Kidney capillary endothelial cell (primary cell): ENCODE results near the gene SRRD.
A peak's percentile ranks its signal among the peaks of the same experiment; 100 is the strongest.

Source experiments
- DNase-seq: peaks from one replicate; pipeline ENCODE4 v3.0.0-alpha.2; 2018; ENCODE audit warnings: low spot score

Gene SRRD

DNA sequence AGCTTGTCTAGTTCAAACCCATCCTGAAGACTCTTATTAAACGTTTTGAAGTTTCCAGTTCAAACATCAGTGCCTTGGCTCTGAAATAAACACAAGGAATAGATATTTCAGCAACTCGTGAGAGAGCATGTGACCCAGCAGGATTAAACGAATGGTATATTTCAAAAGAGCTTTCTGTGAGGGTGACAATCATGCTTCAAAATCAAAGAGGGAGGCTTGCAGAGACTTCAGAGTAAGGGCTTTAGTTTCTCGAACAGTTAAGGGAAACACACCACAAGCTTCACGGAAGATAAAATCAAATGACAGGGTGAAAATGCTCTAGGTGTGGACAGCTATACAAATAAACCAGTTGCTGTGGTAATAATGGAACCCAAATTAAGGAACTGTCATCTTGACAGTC lies 1.5 kb upstream of the SRRD start:
- DNase-seq = no peak

DNA sequence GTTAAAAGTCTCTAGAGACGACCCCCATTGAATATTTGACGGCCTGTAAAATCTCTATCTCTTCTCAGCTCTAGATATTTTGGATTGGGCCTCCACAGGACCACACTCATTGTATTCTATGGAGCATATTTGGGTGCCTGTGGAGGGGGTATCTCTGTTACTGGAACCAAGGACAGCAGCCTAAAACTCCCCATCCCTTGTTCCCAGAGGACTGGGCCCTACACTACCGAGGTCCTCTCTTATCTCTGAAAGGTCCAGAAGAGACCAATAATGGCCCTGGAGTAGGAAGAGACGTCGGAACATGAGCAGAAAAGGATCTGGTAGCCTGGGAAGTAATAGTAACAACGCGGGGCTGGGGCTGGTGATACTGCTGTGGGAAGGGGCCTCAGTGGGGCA lies 636 bp upstream of the SRRD start:
- DNase-seq = no peak

DNA sequence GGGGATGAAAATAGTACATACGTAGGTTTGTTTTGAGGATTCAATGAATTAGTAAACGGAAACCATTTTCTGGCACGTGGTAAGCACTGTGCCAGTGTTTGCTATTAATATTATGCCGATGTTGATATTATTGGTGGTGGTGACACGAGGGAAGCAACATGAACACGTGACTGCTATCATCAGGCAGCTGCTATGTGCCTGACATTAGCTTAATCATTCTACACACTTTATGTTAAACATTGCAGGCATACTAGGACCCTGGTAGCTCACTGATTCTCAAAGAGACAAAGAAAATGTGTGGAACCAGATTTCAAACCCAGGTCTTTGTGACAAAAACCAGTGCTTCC lies 656 bp downstream of the SRRD start:
- no peak for DNase-seq

GRCh38 chr22:26485013-26485412 lies 1.3 kb downstream of the SRRD start:
- DNase-seq = no peak

DNA sequence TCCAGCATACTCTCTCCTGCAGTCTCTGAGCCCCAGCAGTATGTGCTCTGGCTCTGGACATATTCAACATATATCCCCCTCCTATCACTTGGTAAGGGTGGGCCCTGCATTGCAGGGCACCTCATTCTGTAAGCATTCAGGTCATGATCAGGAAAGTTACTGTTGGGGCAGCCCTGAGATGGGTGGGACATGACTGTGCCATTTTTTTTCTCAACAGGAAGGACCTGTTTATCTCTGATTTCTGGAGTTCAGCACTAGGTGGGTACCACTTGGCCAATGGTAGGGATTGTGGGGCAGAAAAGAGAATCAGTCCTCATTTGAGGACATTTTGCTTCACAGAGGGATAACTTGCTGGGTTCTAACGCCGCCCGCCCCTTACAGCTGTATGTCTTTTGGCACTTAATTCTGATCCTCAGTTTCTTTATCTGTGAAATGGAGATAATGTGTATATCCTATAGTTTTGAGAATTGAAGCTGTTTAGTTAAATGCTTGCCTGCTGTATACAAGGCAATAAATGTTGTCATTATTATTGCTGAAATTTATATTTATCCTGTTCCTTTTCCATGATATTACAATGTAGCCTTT lies 2.2 kb downstream of the SRRD start:
- DNase-seq = no peak

DNA sequence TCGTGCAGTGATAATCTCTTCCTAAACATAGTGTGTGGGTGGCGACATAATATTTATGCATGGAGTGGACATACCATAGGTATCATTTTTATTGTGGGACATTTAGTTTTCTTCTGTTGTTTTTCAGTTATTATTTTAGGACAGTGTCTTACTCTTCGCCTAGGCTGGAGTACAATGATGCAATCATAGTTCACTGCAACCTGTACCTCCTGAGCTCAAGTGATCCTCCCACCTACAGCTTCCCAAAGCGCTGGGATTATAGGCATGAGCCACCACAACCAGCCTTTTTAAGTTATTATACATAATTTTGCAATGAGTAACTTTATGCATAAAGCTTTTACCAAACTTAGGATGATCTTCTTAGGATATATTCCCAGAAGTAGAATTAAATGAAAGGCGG lies 2.7 kb downstream of the SRRD start:
- no peak for DNase-seq

DNA sequence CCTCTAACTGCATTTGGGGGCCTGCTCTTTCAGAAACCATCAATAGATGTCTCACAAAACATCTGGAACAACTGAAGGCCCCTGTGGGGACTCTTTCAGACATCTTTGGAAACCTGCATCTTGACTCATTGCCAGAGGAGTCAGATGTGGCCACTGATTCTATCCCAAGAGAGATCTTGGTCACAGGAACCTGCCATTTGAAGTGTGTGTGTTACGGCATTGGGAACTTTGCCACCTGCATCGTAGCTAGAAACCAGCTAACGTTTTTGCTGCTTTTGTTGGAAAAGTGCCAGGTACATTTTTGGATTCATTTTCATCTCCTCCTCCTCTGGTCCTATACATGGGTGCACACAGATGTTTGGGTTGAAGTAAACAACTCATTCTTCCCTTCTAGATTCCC lies 4.3 kb downstream of the SRRD start:
- DNase-seq = no peak

DNA sequence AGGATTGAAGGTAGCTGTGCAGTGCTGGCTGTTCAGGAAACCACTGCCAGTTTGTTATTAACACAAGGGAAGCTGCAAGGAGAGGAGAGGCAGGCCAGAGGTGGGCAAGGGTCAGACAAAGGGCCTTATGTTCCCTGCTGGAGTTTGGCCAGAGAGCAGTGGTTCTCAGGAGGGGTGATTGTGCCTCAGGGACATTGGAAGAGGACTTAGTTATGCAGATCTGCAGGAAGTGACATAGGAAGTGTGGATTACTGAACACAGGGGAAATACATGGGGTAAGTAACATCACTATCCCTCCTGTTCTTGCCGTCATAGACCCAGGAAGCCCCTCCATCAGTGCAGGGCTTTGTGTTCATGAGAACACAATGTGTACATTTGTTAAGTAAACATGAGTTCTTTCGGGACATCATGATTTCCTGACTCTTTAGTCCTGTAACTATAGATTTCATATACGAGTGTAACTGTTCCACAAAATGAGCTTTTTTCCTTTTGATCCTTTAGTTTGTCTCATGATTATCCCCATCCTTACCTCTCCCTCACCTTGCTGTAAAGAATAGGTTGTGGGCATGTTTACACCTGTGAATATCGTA lies 5.9 kb downstream of the SRRD start:
- DNase-seq = no peak

DNA sequence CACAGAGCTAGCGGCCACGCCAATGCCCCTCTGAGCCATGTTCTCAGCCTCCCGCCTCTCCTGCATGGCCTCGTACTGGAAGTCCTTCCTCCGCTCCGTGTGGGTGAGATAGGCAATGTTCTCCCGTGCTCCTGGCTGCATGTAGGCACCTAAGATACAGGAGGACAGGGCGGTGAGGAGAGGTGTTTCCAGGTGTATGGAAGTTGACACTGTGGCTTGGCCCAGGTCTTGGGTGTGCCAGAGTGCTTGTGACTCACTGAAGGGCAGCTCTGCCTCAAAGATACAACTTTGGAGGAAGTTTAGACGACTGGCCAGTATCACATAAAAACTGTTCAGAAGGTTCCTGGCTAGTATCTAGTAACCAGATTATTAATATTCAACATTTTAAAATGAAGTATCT lies 8.5 kb downstream of the SRRD start:
- no peak for DNase-seq

- DNase-seq = no peak
Observed at GRCh38 chr22:26494506-26494905, 10.8 kb downstream of the SRRD start.

GRCh38 chr22:26496456-26496855 lies 12.8 kb downstream of the SRRD start:
- DNase-seq = no peak

DNA sequence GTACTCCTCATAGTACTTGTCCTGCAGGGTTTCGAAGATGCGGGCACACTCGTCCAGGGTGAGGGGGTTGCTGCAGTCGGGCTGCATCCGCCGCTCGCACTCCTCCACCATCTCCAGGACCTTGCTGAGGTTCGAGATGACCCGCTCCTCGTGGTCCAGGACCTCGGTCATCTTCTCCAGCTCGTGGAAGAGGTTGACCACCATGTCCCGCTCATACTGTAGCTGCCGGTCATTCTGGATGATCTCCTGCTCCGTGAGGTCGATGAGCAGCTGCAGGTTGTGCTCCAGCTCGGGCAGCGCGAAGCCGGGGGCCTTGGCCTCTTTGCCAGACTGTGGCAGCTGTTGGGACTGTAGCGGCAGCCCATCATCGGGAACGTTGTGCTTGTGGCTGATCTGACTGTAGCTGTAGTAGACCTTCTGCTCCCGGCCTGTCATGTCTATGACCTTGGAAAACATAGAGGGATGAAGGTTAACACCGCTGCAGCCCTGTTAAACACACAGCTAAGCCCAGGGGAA lies 15.6 kb downstream of the SRRD start:
- DNase-seq = no peak

DNA sequence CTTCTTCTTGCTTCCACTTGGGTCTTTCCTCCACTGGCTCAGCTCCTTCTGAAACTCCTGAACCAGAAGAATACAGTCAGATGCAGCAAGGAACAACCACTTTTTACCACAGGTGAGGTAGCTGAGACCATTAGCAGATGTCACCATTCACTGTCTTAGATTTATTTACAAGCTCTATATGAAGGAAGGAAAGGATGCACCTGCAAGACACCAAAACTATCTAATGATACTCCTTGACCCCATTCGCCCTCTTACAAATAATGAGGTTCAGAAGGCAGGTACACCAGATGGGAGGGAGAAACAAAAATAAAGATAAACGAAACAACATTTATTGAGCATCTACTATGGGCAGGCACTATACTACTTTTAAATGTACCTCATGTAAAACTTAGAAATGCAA lies 18.3 kb downstream of the SRRD start:
- no peak for DNase-seq

DNA sequence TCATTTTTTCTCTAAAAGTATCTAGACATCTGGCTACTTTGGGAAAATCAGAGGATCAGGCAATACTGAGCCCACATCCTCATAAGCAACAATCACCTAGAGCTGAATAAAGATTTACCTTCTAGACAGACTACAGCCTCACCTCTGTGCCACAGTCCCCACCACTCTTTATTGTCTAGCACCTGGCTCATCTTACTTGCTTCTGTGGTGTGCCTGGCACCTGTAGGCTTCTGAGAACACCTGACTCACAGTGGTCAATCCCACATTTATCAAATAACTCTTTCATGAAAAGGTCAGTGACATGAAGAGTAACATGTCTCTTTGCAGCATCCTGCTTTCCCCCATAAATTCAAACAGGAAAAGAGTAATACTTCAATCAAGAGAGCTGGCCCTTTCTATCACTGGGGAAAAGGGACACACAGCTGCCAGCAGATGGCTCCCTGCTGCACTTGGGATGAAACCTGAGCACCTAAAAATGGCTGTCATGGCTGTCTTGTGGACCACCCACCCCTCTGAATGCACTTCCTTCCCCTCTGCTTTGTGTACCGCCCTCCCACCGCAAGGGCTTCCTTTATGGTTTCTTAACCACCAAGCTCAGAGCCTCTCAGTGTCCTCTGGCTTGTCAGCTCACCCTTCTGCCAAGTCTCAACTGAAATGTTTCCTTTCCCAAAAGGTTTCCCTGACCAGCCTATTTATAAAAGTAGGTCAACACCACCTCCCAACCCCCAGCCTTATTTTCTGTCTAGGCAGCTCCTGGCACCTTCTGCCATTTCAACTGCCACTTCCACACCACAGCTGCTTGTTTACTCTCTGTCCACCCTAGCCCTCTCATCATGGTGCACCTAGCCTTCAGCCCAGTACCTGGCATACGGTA lies 19.2 kb downstream of the SRRD start:
- peak; percentile 31 for DNase-seq

- DNase-seq = no peak
Observed at GRCh38 chr22:26503758-26504157, 20.1 kb downstream of the SRRD start.

- no peak for DNase-seq
Observed at GRCh38 chr22:26508148-26508547, 24.5 kb downstream of the SRRD start.

GRCh38 chr22:26512149-26512793 lies 28.6 kb downstream of the SRRD start, which contains the start of gene TFIP11:
Gene TFIP11, minus strand, starts transcription at chr22:26512473. Its CDS starts 2,201 bp downstream, at chr22:26510272.
- DNase-seq = peak; percentile 94

DNA sequence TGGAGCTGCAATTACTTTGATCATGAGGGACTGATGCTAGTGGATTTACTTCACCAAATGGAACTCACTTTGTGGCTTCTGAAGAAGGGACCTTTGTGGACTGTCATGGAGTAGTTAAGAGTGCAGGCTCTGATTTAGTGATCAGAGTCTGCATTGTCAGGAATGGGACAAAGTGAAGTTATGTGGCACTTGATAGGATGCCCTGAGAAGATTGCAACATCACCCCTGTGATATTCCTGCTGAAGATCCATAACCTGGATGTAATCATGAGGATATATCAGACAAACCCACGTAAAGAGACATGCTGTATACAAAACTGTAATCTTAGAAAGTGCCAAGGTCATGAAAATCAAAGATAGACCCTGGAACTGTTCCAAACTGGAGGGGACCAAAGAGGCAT lies 30.2 kb downstream of the SRRD start:
- DNase-seq = no peak

DNA sequence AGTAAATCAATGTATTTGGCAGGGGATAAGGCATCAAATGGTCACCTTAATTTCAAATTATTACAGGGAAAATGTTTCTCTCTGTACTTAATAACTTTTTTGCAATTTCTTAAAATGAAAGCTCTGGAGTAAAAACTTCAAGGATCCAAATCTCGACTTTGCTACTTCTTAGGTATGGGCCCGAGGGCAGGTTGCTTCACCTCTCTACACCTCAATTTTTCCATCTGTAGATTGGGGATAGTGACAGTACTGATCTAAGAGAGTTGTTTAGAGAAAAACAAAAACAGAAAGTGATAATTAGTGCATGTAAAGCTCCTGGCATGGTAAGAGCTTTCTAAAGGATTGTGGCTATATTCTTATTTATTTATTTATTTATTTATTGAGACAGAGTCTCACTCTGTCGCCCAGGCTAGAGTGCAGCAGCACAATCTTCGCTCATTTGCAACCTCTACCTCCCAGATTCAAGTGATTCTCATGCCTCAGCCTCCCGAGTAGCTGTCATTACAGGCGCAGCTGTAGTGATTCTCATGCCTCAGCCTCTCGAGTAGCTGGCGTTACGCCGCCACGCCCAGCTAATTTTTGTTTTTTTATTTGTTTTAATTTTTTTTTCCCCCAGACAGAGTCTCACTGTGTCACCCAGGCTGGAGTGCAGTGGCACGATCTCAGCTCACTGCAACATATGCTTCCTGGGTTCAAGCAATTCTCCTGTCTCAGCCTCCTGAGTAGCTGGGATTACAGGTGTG lies 30.9 kb downstream of the SRRD start:
- DNase-seq = no peak

DNA sequence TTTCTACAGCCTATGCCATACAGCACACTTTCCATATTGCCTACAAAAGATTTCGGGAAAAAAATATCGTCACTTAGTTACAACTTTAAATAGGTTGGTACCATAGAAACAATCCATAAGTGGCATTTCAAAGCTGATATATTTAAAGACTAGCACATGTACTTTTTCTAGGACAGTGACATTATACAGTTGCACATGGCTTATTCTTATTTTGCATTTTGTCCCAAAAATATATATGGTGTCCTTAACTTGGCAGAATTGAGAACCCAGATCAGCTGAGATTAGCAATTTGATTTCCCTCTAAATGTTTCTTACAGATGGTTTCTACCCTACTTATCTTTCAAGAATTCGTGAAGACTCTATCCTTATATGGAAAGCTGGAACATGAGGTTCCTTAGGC lies 32.3 kb downstream of the SRRD start:
- DNase-seq = no peak

- DNase-seq = no peak
Observed at GRCh38 chr22:26516503-26516902, 32.8 kb downstream of the SRRD start.

DNA sequence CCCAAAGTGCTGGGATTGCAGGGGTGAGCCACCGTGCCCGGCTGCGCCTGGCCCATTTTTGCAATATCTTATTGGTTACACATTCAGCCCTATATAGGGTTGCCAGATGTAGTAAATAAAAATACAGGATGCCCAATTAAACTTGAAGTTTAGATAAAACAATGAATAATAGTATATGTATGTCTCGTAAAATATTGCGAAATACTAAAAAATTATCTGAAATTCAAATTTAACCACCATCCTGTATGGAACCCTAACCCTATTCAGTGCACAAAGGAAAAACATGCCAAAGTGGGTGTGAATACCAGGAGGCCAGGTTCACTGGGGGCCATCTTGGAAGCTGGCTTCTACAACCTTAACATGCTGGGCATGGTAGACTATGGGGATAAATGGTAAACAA lies 33.8 kb downstream of the SRRD start:
- DNase-seq = no peak
